Body of pancreas (tissue), 4 donors: Measurements from ENCODE around the gene FAM114A1.

ENCODE experiments used
- CTCF ChIP-seq, 7 experiments: fragments of 450-650 bp in 4 of 7; fragments of 200-600 bp in 3 of 7; sonication (generic) in 3 of 7; IDR thresholded peaks; one replicate each; pipeline ENCODE4 v1.5.1; 2016 to 2019; ENCODE audit warnings: antibody characterized with exemption in 7 of 7
- POLR2A ChIP-seq, 3 donors: fragments of 450-650 bp; IDR thresholded peaks; one replicate each; pipeline ENCODE4 v1.6.1; 2016; ENCODE audit warnings: antibody characterized with exemption in 3 of 3, mild to moderate bottlenecking in 2 of 3

GRCh38 chr4:38920677-38921076, 53.1 kb downstream of the FAM114A1 start:
- no peak for TF ChIP-seq CTCF (IDR thresholded peaks at IDR 0.05)
- no peak for TF ChIP-seq POLR2A (IDR thresholded peaks at IDR 0.05)
